Measurements from ENCODE around the gene MEAK7. TPM values are rescaled to one million over a fixed set of nuclear protein-coding genes. Genes with fewer than 3 reads are reported as not detected.

MEAK7 gene
- total RNA-seq, 1 experiment from 2014 or later: 21.5 TPM

DNA sequence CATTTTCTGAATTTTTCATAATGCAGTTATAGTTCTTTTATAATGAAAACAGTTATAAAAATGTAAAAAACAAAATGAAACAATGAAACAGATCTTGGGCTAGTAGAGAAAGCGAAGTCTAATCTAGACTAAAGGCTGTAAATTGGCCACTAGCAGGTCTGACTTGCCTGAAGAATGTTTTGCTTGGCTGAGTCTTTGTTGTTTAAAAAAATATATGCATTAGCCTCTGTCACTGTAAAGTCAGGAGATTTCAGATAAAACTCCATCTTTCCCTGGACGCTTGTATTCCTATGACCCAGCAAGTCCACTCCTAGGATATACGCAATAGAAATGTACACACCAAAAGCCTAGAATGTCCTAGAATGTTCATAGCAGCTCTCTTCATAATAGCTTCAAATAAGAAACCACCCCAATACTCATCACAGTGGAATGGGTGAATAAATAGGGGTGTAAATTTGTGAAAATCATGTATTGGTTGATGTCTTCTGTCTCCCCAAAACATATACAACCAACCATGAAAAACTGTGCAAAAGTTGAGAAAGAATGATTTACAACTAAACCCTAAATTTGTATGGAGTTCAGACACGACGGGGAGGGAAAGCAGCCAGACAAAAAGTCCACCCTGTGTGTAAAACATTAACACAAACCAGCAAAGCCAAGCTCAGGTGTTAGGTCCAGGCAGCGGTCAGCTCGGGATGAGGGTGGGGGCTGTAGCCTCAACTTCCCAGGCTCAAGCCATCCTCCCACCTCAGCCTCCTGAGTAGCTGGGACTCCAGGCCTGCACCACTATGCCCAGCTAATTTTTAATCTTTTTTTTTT is 37.7 kb upstream of the MEAK7 start:
- DNase-seq: no peak
- Mint-ChIP-seq H3K4me1 (peaks cover 10 to 21% of the 10 kb centered on the region in 2 experiments), H3K27ac (no peak overlapping the region), H3K27me3 (ENCODE audit: low read depth) (no peaks in the 10 kb centered on the region; the same call in 1 of the 2 replicates), H3K4me3 (no peak overlapping the region), H3K9me3 (no peaks in the 10 kb centered on the region), H3K36me3 (ENCODE audit: insufficient read depth in 1 of 3, low read depth in 3 of 3) (no peaks in the 10 kb centered on the region)
- H3K79me1 ChIP-seq (ENCODE audit: insufficient read depth, low read depth, low read length, poor library complexity, severe bottlenecking): no peaks in the 10 kb centered on the region
- no peak overlapping the region for H3K18ac ChIP-seq (ENCODE audit: insufficient read length, low read depth, low read length)
- no peak overlapping the region for H3K14ac ChIP-seq (ENCODE audit: insufficient read depth, low read length)
- no peak overlapping the region for H2BK5ac ChIP-seq (ENCODE audit: insufficient read length, low read length)
- no peak overlapping the region for H3T11ph ChIP-seq (ENCODE audit: low read length)
- no peak overlapping the region for H4K5ac ChIP-seq (ENCODE audit: insufficient read length, low read depth, low read length)
- TF ChIP-seq, protein P1, sequence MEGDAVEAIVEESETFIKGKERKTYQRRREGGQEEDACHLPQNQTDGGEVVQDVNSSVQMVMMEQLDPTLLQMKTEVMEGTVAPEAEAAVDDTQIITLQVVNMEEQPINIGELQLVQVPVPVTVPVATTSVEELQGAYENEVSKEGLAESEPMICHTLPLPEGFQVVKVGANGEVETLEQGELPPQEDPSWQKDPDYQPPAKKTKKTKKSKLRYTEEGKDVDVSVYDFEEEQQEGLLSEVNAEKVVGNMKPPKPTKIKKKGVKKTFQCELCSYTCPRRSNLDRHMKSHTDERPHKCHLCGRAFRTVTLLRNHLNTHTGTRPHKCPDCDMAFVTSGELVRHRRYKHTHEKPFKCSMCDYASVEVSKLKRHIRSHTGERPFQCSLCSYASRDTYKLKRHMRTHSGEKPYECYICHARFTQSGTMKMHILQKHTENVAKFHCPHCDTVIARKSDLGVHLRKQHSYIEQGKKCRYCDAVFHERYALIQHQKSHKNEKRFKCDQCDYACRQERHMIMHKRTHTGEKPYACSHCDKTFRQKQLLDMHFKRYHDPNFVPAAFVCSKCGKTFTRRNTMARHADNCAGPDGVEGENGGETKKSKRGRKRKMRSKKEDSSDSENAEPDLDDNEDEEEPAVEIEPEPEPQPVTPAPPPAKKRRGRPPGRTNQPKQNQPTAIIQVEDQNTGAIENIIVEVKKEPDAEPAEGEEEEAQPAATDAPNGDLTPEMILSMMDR (conservative IDR thresholded peaks at IDR 0.05): no peak
- no peaks in the 10 kb centered on the region for H3K27me3 ChIP-seq (ENCODE audit: insufficient read depth, low read length)
- H3K4me1 ChIP-seq (ENCODE audit: insufficient read depth, low read length): no peaks in the 10 kb centered on the region
- H2AK5ac ChIP-seq (ENCODE audit: insufficient read length, low read length): no peak overlapping the region
- H4K8ac ChIP-seq (replicated peaks; ENCODE audit: insufficient read length, low read depth, low read length): no peak overlapping the region
- H3K23ac ChIP-seq (ENCODE audit: insufficient read length, low read depth, low read length): no peak overlapping the region
- H3K4ac ChIP-seq (ENCODE audit: low read depth, low read length): no peak overlapping the region
- no peaks in the 10 kb centered on the region for H3K9me3 ChIP-seq (ENCODE audit: control insufficient read depth, low read depth, low read length)
- H3K23me2 ChIP-seq (ENCODE audit: insufficient read length, low read depth, low read length, poor library complexity, severe bottlenecking): no peaks in the 10 kb centered on the region
- no CpG with 5 or more reads among the region's 7 CpGs for WGBS (ENCODE audit: extremely low coverage, insufficient read length, low lambda C conversion rate)
- no peak overlapping the region for H2AFZ ChIP-seq (ENCODE audit: low read length)
- no peak overlapping the region for H3K4me2 ChIP-seq (ENCODE audit: insufficient read depth, insufficient read length, low read length)
- H3K27ac ChIP-seq (ENCODE audit: insufficient read length, low read depth, low read length): no peak overlapping the region
- no peak overlapping the region for H4K91ac ChIP-seq (ENCODE audit: insufficient read length, low read depth, low read length)
- H2BK15ac ChIP-seq (ENCODE audit: low read depth, low read length): no peak overlapping the region
- no peak overlapping the region for H3K9ac ChIP-seq (ENCODE audit: extremely low read depth, insufficient read length, low read length)
- no peak overlapping the region for H2BK12ac ChIP-seq (ENCODE audit: insufficient read length, low read depth, low read length)
- H3K79me2 ChIP-seq (ENCODE audit: insufficient read depth, low read length): no peaks in the 10 kb centered on the region
- H2BK120ac ChIP-seq (ENCODE audit: low read depth, low read length, poor library complexity, severe bottlenecking): no peak overlapping the region
- H2BK20ac ChIP-seq (ENCODE audit: low read depth, low read length, poor library complexity, severe bottlenecking): no peak overlapping the region
- H4K20me1 ChIP-seq (ENCODE audit: control insufficient read depth, insufficient read depth, insufficient read length): no peaks in the 10 kb centered on the region
- H3K56ac ChIP-seq (ENCODE audit: insufficient read length, low read depth, low read length): no peak overlapping the region
